ENCODE results near the gene ARHGEF37. TPM values are rescaled to one million over a fixed set of nuclear protein-coding genes. Genes with fewer than 3 reads are reported as not detected.
A peak's percentile ranks its signal among the peaks of the same experiment; 100 is the strongest.

ARHGEF37 gene
- total and polyA plus RNA-seq, 9 of the 15 experiments (the other 6 are each of a cell fraction or from before 2014, with no cell fraction given) = 0.01 to 0.27 (median 0.05) TPM

- TF ChIP-seq MNT (conservative IDR thresholded peaks at IDR 0.05) (no peak), NFIC (IDR thresholded peaks at IDR 0.05) (peak; percentile 55), ZNF174 (CRISPR knock-in tag; IDR thresholded peaks at IDR 0.05) (no peak), YY1 (IDR thresholded peaks at IDR 0.05; ENCODE audit: borderline replicate concordance in 1 of 3, control insufficient read depth in 1 of 3, extremely low read depth in 1 of 3, insufficient read depth in 3 of 3, insufficient read length in 1 of 3, insufficient replicate concordance in 2 of 3, low read depth in 1 of 3, low read length in 2 of 3) (no peak), ZNF316 (IDR thresholded peaks at IDR 0.05) (peak; percentile 45; the same call in 1 of the 2 replicates), ZNF551 (CRISPR knock-in tag; IDR thresholded peaks at IDR 0.05) (no peak), TCF7L2 (IDR thresholded peaks at IDR 0.05; ENCODE audit: low read depth, low read length) (no peak), ETS2 (tag; IDR thresholded peaks at IDR 0.05; ENCODE audit: borderline replicate concordance, poor library complexity, severe bottlenecking) (no peak), ZC3H8 (IDR thresholded peaks at IDR 0.05) (no peak), TCF7 (IDR thresholded peaks at IDR 0.05; ENCODE audit: borderline replicate concordance) (no peak), DLX4 (CRISPR knock-in tag; IDR thresholded peaks at IDR 0.05) (no peak), MEF2A (IDR thresholded peaks at IDR 0.05; ENCODE audit: control insufficient read depth, low read depth, low read length) (no peak), CBFA2T3 (IDR thresholded peaks at IDR 0.05) (peak; percentile 24), CHCHD3 (CRISPR knock-in tag; IDR thresholded peaks at IDR 0.05) (no peak), SRSF7 (optimal IDR thresholded peaks at IDR 0.05; ENCODE audit: low read depth, low read length) (no peak), ATF2 (CRISPR knock-in tag; IDR thresholded peaks at IDR 0.05) (no peak), ZNF175 (CRISPR knock-in tag; IDR thresholded peaks at IDR 0.05; ENCODE audit: low read depth) (no peak), PRDM10 (IDR thresholded peaks at IDR 0.05; ENCODE audit: partially characterized antibody) (no peak), ZNF134 (CRISPR knock-in tag; conservative IDR thresholded peaks at IDR 0.05) (no peak), NFATC3 (IDR thresholded peaks at IDR 0.05) (no peak), PHF8 (IDR thresholded peaks at IDR 0.05; ENCODE audit: borderline replicate concordance, low read length) (no peak)
- TF ChIP-seq, protein P1, sequence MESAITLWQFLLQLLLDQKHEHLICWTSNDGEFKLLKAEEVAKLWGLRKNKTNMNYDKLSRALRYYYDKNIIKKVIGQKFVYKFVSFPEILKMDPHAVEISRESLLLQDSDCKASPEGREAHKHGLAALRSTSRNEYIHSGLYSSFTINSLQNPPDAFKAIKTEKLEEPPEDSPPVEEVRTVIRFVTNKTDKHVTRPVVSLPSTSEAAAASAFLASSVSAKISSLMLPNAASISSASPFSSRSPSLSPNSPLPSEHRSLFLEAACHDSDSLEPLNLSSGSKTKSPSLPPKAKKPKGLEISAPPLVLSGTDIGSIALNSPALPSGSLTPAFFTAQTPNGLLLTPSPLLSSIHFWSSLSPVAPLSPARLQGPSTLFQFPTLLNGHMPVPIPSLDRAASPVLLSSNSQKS (CRISPR knock-in tag; IDR thresholded peaks at IDR 0.05) = no peak
These were observed 21.9 kb downstream of the ARHGEF37 start (continued) for GRCh38 chr5:149603210-149603609.

All from K562 (cell line).